Lower leg skin (tissue), 4 donors: ENCODE measurements around the gene TUBA8. TPM values are rescaled to one million over a fixed set of nuclear protein-coding genes. Genes with fewer than 3 reads are reported as not detected.

Experiments used
- DNase-seq, 2 donors: peaks; one replicate each; pipeline ENCODE4 v3.0.0-alpha.2; 2019; ENCODE audit warnings: low spot score in 2 of 2
- H3K4me3 ChIP-seq: fragments of 200-600 bp; sonication (generic); 2 replicates; pipeline ENCODE4 v1.5.1; 2017; ENCODE audit warnings: mild to moderate bottlenecking, low read depth; ENCODE audit not compliant: poor library complexity, severe bottlenecking
- POLR2A ChIP-seq, 2 donors: fragments of 450-650 bp; IDR thresholded peaks; one replicate each; pipeline ENCODE4 v1.6.1; 2016 to 2017; ENCODE audit warnings: antibody characterized with exemption in 2 of 2, mild to moderate bottlenecking in 1 of 2, moderate library complexity in 1 of 2
- WGBS, 2 donors: methylation state at CpG; one replicate each; pipeline ENCODE4 v1.1.5; 2018; 5-methylcytosine and 5-hydroxymethylcytosine counted together
- intact Hi-C: fragments of 100-400 bp; cut with DNase I; formaldehyde crosslinking; loops from one replicate; pipeline ENCODE4 v1.15.0; 2023; ENCODE audit warnings: low total_unique reads
- total RNA-seq, 4 donors: library from RNA; depleted of rRNA; stranded (reverse); fragments of >200 nt; gene quantifications; one replicate each; pipeline ENCODE4 v1.1.0, GENCODE V29; 2016
- TF ChIP-seq, protein P1 (sequence below), 3 donors: fragments of 450-650 bp; IDR thresholded peaks; one replicate each; pipeline ENCODE4 v1.5.1; 2016; ENCODE audit warnings: antibody characterized with exemption in 3 of 3, mild to moderate bottlenecking in 3 of 3, moderate library complexity in 2 of 3

TUBA8 gene
- total RNA-seq, 4 donors from 2014 or later = 1.5 to 4.7 (median 2.9) TPM

DNA sequence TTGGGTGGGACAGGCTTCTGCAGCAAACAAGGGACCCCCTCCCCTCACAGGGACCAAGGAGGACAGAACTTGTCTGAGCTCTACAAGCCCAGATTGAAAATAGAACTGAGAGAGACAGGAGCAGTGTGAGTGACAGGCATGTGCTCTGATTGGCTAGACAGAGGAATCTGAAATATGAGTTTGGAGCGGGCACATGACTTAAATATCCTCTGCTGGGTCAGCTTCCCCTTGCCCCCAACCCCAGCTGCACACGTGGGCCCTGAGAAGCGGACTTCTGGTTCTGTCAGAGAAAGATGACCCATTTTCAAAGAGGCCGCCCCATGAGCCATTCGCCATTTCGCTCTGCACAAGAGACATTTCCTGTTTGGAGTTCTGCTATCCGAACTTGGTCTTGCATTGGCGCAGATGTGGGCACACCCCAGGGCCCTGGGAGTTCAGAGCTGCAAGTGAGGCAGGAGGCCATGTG is 5.3 kb downstream of the TUBA8 start:
- no peak for DNase-seq
- no peak overlapping the region for H3K4me3 ChIP-seq
- TF ChIP-seq, protein P1, sequence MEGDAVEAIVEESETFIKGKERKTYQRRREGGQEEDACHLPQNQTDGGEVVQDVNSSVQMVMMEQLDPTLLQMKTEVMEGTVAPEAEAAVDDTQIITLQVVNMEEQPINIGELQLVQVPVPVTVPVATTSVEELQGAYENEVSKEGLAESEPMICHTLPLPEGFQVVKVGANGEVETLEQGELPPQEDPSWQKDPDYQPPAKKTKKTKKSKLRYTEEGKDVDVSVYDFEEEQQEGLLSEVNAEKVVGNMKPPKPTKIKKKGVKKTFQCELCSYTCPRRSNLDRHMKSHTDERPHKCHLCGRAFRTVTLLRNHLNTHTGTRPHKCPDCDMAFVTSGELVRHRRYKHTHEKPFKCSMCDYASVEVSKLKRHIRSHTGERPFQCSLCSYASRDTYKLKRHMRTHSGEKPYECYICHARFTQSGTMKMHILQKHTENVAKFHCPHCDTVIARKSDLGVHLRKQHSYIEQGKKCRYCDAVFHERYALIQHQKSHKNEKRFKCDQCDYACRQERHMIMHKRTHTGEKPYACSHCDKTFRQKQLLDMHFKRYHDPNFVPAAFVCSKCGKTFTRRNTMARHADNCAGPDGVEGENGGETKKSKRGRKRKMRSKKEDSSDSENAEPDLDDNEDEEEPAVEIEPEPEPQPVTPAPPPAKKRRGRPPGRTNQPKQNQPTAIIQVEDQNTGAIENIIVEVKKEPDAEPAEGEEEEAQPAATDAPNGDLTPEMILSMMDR (IDR thresholded peaks at IDR 0.05) = no peak
- TF ChIP-seq POLR2A (IDR thresholded peaks at IDR 0.05) = no peak
- 80 to 84% methylated on average over 8 of the region's 8 CpGs for WGBS, 2 donors
- intact Hi-C loops = no loop called here

DNA sequence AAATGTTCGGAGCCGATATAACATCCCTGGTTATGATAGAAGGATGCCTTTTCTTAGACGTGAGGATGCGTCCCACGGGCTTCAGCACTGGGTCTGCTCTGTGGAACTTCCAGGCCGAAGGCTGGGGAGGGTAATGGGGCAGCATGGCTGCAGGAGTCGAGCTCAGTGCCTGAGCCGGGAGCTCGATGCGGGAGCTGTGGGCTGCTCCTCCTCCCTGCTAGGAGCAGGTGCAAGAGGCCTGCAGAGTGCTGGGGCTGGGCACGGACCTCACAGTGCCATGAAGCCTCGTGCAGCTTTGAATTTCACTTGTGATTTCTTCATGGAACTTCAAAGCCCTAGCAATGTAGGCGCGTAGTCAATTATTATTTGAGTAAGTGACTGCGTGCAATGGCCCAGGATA is 6.0 kb downstream of the TUBA8 start:
- TF ChIP-seq, protein P1 (IDR thresholded peaks at IDR 0.05) = no peak
- no peak for TF ChIP-seq POLR2A (IDR thresholded peaks at IDR 0.05)
- H3K4me3 ChIP-seq = no peak overlapping the region
- intact Hi-C loops = no loop called here
- DNase-seq = no peak
- WGBS, 2 donors = 92% methylated on average over 15 of the region's 15 CpGs

DNA sequence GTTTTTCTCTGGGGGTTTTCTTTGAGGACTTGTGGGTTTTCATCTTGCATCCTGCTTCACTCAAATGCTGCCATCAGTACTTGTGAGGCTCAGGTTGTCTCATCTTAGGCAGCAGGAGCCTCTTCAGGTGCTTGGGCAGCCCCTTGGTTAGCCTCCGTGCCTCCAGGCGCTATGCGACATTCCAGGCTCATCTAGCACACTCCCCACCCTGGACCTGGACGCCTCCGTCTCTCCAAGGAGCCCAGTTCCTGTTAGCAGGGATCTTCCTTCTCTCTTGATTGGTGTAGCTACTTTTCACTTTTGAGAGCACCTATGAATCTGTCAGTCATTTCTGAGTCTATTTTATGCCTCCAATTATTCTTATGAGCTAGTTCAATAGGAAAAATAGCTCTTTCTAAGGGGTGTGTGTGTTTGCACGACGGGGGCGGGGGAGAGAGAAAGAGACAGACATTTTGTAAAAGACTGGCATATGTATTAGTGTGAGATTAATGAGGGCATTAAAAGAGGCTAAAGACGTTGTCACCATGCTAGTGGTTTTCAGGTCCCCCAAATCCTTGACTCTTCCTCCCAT is 7.8 kb downstream of the TUBA8 start:
- DNase-seq = no peak
- TF ChIP-seq, protein P1 (IDR thresholded peaks at IDR 0.05) = no peak
- no peak for TF ChIP-seq POLR2A (IDR thresholded peaks at IDR 0.05)
- intact Hi-C loops = no loop called here
- 84 to 88% methylated on average over 9 of the region's 9 CpGs for WGBS, 2 donors
- no peak overlapping the region for H3K4me3 ChIP-seq

DNA sequence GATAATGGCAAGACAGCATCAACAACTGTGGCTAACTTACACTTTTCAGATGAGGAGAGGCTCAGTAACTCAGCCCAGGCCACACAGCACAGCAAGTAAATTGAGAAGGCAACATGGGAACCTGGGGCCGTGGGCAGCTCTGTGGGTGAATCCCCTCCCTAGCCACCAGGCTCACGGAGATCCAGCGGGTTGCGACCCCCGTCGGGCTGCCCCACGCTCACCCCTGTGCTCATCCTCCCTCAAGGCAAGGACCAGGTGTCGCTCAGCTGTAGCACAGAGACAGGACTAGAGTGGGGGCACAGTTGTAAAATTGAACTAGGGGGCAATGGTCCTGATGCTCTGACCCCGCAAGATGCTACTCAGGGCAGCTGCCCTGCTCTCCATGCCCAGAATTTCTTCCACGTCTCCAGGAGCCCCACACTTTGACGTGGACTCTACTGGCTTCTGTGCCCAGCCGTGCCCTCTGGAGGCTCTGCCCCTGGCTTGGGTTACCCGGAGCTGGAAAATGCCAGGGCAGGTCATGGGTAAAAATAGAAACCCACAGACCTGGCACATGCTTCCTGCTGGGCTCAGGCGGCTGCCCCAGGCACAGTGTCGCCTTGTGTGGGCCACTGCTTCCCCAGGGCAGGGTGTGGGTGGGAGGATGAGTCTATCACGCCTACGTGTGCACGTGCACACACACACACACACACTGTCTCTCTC is 9.0 kb downstream of the TUBA8 start:
- no peak for TF ChIP-seq POLR2A (IDR thresholded peaks at IDR 0.05)
- TF ChIP-seq, protein P1 (IDR thresholded peaks at IDR 0.05) = no peak
- intact Hi-C loops = no loop called here
- DNase-seq = no peak
- WGBS, 2 donors = 61 to 68% methylated on average over 18 of the region's 18 CpGs
- no peak overlapping the region for H3K4me3 ChIP-seq

DNA sequence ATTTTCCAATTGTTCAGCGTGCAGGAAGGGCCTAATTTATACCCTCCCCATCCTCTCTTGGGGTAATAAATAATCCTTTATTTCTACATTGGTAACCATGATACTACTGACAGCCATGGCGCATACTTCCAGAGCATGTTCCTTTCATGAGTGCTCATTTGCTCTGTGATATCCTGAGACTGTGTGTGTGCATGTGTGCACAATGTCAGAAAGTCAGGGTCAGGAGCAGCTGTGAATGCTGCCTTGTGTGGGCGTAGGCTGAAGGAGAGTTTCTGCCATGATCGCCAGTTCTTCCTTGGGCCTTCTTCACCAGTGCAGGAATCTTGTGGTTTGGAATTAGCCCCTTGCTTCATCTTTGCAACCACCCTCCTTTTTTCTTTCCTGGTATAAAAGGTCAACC is 10.2 kb downstream of the TUBA8 start:
- intact Hi-C loops = no loop called here
- no peak for DNase-seq
- WGBS, 2 donors = 88 to 96% methylated on average over 4 of the region's 4 CpGs
- no peak for TF ChIP-seq POLR2A (IDR thresholded peaks at IDR 0.05)
- TF ChIP-seq, protein P1 (IDR thresholded peaks at IDR 0.05) = no peak
- H3K4me3 ChIP-seq = no peak overlapping the region
